GM21515 (cell line): ENCODE results near the gene ZNF365.
"Not testable (repeated sequence)": the region's sequence is repeated elsewhere in the genome, so short reads cannot be mapped to it uniquely, and the experiment has no call there.

Source experiments
- ATAC-seq: cut with Tn5 transposase; IDR thresholded peaks from one replicate; pipeline ENCODE4 v1.9.1; 2021; ENCODE audit not compliant: unreplicated experiment

ZNF365 gene

GRCh38 chr10:62376071-62377025, 2.2 kb downstream of the ZNF365 start:
- no peak for ATAC-seq

DNA sequence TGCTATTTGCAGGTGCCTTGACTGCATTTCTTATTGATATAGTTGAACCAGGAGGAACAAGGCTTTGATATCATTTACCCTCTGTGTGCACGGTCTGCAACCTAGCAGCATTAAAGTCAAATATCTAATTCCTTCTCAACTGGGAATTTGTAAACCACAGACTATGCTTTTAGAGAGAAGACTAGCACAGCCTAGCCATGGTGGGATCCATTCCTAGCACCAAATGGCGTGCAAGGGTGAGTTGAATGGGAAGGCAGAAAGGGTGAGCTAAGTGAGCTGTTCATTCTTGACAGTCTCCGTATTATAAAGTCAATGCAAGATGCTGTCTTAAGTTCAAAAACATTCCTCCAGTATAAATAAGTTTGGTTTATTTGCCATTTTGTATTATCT, 2.9 kb downstream of the ZNF365 start:
- no peak for ATAC-seq

GRCh38 chr10:62377966-62378365, 3.8 kb downstream of the ZNF365 start:
- no peak for ATAC-seq

- ATAC-seq = not testable (repeated sequence)
Observed at GRCh38 chr10:62378877-62379276, 4.7 kb downstream of the ZNF365 start.

- ATAC-seq = no peak
Observed at GRCh38 chr10:62379394-62379793, 5.2 kb downstream of the ZNF365 start.

GRCh38 chr10:62380016-62380415, 5.8 kb downstream of the ZNF365 start:
- no peak for ATAC-seq

DNA sequence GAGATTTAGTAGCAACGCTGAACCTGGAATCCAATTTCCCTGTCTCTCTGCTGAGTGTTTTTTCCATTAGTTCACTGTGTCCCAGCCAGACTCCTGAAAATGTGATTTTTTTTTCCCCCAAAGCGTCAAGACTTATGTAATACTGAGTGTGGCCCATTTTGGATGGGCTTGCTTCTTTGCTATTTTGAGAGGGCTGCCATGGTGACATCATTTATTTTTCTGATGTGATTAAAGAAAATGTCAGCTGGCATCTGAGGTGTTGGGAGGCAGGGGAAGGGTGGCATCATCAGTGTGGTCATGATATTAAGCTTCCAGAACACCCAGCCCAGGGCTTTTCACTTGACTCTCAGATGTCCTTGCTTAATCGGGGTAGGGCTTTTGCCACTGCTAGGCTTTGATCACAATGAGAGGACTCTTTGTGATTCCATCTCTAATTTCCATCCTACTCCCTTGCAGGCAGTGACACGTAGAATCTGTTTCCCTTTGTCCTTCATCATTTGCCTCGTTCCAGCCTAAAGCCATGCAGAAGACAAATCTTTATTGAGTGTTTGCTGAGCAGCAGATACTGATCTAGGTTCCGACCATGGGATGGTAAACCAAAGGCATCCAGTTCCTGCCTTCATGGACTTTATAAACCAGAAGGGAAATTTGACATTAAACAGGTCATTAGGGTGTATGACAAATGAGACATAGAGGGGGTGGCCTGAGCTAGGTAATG, 7.4 kb downstream of the ZNF365 start:
- no peak for ATAC-seq

GRCh38 chr10:62382831-62383230, 8.7 kb downstream of the ZNF365 start:
- ATAC-seq = no peak

GRCh38 chr10:62384057-62384446, 9.9 kb downstream of the ZNF365 start:
- no peak for ATAC-seq

DNA sequence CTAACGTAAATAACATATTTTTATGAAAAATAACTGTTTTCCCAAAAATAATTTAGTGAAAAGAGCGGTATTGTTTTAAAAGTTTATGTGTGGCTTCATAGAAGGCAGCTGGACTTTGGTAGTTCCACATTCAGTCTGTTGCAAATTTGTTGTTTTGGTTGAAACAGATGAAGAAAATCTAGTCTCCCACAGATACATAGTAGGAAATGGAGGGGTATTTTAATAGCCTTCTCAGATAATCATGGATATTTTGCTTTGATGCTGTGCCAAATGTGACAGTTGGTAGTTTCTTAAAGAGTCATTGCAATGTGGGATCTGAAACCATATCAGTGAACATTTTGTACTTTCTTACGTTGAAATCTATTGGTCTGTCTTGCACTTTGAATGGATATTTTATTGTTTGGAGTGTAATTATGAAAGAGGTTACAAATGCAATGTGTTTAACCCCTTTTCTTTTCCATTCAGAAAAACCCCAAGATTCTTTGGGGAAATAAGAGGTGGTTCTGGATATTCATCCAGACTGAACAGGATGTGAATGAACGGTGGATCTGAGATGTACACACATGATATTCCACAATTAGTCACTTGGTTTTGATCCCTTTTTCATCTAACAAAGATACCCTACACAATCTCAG, 10.4 kb downstream of the ZNF365 start:
- no peak for ATAC-seq

DNA sequence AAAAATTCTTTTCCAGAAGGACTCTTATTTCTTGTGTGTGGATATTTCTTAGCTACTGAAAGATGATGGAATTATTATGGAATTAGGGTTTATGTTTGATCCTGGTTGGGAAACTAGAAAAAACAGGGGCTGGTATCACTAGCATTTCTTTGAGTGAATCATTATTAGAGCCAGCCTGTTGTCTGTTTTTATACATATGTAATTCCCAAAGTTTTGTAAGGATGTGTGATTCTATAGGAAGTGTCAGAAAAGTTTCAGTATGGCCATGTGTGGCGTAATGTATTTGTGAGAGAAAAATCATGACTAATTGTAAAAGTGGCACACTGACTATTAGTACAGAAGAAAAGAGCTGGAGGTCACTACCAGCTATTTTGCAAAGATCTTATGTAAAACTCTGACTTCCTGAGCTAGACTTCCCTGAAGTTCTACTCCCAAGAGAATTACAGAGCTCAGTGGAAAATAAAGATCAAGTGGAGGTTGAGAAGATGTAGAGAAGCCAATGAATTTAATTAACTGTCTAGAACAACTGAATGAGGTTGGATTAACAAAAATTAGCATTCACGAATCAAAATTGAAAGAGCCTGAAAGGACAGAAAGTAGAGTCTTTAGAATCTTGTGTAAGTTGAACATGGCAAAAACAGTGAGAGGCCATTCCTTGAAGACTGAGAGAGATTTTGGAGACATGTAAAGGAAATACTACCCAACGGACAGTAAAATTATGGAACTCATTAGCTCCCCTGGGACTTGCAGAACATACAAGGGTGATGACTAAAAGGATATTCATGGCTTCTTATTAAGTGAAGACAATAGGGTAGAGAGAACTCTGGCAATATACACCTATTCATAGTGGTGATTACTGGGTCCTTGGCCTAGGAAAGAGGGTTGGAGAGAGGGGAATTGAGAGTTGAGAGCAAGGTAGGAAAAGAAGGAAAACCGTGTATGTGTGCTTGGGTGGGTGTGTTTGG, 12.5 kb downstream of the ZNF365 start:
- ATAC-seq = no peak

GRCh38 chr10:62388328-62388727, 14.2 kb downstream of the ZNF365 start:
- ATAC-seq = no peak

DNA sequence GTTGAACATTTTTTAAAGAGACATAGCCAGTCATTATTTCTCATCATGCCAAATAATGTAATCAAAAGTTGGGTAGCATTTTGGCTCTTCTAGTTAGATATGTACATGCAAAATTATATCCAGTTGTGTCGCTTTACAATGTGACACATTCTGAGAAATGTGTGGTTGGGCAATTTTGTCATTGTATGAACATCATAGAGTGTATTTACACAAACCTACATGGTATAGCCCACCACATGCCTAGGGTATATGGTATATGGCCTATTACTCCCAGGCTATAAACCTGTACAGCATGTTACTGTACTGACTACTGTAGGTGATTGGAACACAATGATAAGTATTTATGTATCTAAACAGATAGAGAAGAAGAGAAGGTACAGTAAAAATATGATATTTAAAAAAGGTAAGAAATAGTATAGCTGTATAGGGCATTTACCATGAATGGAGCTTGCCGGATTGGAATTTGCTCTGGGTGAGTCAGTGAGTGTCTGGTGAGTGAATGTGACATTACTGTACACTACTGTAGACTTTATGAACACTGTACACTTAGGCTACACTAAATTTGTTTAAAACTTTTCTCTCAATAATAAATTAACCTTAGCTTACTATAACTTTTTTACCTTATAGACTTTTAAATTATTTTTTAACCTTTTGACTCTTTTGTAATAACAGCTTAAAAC, 16.5 kb downstream of the ZNF365 start:
- no peak for ATAC-seq

DNA sequence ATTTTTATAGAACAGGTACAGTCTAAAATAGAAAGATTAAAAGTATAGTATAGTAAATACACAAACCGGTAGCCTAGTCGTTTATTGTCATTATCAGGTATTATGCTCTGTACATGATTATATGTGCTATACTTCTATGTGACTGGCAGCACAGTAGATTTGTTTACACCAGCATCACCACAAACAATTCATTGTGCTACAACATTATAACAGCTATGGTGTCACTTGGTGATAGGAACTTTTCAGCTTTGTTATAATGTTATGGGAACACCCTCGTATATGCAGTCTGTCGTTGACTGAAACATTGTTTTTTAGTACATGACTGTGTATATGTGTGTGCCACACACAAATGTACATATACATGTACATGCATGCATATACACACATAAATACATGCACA, 19.1 kb downstream of the ZNF365 start:
- ATAC-seq = no peak

DNA sequence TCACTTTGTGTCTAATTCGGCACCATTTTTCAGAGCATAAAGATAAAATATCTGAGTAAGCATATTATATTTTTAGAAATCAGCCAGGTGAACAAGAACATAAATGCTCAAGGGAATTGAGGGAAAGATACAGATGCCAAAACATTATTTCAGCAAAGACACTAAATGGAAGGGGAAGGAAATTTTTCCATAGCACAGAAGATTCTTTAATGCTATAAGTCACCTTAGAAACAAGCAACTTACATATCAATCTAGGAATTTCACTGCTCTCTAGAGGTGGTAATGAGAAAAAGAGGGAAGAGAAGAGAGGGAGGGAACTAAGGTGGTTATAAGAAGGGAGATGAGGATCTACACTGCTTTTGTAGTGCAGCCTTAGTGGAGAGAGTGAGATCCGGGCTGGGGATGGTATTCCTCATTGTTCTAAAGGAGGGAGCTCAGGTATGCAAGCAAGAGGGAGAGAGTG, 20.4 kb downstream of the ZNF365 start:
- ATAC-seq = no peak

DNA sequence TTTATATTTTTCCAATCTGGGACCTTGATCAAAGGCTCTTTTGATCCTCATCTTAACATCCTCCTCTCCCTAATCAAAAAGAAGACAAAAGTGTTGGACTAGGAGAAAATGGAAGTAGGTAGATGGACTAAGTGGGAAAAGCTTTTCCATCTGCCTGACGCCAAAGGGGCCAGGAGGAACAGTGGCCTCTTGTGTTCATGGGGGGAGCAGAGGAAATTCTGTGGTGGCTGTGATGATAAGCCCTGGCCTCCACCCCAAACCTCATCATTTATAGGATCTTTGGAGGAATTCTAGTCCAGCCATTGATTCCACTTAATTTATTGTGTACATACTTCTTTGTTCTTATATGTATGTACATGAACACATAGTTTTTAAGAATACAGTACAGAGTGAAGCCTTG, 21.7 kb downstream of the ZNF365 start:
- ATAC-seq = no peak

GRCh38 chr10:62396864-62397263, 22.7 kb downstream of the ZNF365 start:
- no peak for ATAC-seq

DNA sequence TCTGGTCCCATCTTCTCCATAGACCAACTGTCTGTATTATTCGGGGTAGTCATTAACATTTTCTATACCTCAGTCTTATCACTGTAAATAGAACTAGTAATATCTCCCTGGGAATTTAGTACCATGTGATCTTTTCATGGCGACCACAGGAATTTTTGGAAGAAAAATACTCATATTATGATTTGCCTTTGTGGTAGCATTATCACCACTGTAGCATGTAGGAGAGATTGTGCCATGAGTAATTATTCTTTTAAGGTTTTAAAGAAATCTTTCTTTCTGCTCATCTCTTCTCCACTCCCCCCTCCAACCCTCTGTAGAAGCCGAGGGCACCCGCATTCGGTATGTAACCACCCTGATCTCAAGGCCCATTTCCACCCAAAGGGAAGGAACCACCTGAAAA, 25.0 kb downstream of the ZNF365 start:
- ATAC-seq = no peak

GRCh38 chr10:62402508-62402907, 28.3 kb downstream of the ZNF365 start:
- ATAC-seq = no peak

- not testable (repeated sequence) for ATAC-seq
Observed at GRCh38 chr10:62410528-62410927, 36.4 kb downstream of the ZNF365 start.
